Gastroesophageal sphincter (tissue), 3 donors: ENCODE data around the gene CDC42EP5.

ENCODE experiments used
- EP300 ChIP-seq: sonication (generic); formaldehyde crosslinking; IDR thresholded peaks from one replicate; pipeline ENCODE4 v1.6.1; 2017; ENCODE audit warnings: antibody characterized with exemption, mild to moderate bottlenecking
- POLR2AphosphoS5 ChIP-seq: sonication (generic); formaldehyde crosslinking; IDR thresholded peaks from one replicate; pipeline ENCODE4 v1.6.1; 2017; ENCODE audit warnings: antibody characterized with exemption
- TF ChIP-seq, protein P1 (sequence below), 4 experiments: fragments of 200-600 bp in 2 of 4; fragments of 450-650 bp in 2 of 4; sonication (generic) in 1 of 4; IDR thresholded peaks; one replicate each; pipeline ENCODE4 v1.5.1; 2017 to 2019; ENCODE audit warnings: antibody characterized with exemption in 4 of 4, mild to moderate bottlenecking in 2 of 4, moderate library complexity in 2 of 4

DNA sequence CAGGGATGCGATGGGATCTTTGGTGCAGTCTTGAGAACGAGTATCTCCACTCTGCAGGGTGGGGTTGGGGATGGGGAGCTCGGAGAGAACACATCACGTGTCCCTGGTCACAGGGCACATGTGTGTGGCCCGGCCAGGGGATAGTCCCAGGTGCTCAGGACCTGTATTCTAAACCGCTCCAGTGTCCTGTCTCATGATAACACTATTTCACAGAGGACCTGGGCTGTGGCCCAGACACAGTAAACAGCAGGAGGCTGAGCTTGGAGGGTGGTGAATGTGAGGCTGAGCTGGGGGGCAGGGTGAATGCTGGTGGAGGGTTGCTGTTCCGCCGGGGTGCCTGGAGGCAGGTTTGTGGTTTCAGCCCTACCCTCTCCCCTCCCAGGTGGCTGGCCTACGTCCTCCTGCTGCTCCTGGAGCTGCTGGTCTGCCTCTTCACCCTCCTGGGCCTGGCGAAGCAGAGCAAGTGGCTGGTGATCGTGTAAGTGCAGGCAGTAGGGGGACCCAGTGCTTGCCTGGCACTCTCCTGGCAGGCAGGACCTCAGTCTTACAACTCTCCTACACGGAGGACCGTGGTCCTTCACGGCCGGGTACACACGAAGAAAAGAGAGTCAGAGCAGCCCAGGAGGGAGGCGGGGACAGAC, 46.7 kb downstream of the CDC42EP5 start:
- TF ChIP-seq, protein P1, sequence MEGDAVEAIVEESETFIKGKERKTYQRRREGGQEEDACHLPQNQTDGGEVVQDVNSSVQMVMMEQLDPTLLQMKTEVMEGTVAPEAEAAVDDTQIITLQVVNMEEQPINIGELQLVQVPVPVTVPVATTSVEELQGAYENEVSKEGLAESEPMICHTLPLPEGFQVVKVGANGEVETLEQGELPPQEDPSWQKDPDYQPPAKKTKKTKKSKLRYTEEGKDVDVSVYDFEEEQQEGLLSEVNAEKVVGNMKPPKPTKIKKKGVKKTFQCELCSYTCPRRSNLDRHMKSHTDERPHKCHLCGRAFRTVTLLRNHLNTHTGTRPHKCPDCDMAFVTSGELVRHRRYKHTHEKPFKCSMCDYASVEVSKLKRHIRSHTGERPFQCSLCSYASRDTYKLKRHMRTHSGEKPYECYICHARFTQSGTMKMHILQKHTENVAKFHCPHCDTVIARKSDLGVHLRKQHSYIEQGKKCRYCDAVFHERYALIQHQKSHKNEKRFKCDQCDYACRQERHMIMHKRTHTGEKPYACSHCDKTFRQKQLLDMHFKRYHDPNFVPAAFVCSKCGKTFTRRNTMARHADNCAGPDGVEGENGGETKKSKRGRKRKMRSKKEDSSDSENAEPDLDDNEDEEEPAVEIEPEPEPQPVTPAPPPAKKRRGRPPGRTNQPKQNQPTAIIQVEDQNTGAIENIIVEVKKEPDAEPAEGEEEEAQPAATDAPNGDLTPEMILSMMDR (IDR thresholded peaks at IDR 0.05): no peak
- no peak for TF ChIP-seq POLR2AphosphoS5
- no peak for TF ChIP-seq EP300
